Effector CD8-positive, alpha-beta T cell (primary cell): ENCODE data around the gene TMEM42.
"Not testable (repeated sequence)": the region's sequence is repeated elsewhere in the genome, so short reads cannot be mapped to it uniquely, and the experiment has no call there.

Experiments used
- DNase-seq: peaks from one replicate; lab custom pipeline; 2025; lab: John Stamatoyannopoulos, UW
- total RNA-seq, 4 experiments: gene quantifications; one replicate each; lab custom pipeline; 2026; lab: John Stamatoyannopoulos, UW

The TMEM42 gene
- total RNA-seq, result 10.0 to 15.9 (median 12.1) reads per million in 4 experiments

DNA sequence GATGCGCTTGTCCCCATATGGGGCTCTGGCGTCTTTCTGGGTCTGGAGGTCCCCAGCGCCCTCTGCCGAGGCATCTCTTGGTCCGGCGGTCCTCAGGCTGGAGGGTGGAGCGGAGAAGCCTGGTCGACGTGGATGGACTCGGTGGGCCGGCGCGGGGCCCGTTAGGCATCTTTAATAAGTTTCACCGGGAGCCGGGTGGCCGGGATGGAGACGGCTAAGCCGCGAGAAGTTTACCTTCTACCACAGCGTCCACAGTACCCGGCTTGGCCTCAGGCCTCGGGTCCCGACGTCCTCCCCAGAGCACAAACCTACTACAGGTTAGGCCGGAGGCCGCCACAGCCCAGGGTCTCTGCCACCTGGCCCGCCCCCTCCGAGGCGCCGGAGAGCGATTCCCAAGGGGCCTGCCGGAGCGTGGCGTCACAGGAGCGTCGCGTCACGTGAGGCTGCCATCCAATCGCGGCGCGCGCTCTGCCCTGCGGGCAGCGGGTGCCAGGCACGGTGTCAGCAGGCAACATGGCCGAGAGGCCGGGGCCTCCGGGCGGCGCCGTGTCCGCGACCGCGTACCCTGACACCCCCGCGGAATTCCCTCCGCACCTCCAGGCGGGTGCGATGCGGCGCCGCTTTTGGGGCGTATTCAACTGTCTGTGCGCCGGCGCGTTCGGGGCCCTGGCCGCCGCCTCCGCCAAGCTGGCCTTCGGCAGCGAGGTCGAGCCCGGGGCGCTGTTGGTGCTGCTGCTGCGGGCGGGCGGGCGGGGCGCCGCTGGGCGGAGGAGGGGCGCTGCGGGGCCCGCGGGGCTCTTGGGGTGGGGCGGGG, at the start of gene TMEM42:
TMEM42 (plus strand) TSS at position 501 of the 814 bp plus-strand sequence; CDS start at position 514, 13 bp downstream.
- DNase-seq, result peak; percentile 79

DNA sequence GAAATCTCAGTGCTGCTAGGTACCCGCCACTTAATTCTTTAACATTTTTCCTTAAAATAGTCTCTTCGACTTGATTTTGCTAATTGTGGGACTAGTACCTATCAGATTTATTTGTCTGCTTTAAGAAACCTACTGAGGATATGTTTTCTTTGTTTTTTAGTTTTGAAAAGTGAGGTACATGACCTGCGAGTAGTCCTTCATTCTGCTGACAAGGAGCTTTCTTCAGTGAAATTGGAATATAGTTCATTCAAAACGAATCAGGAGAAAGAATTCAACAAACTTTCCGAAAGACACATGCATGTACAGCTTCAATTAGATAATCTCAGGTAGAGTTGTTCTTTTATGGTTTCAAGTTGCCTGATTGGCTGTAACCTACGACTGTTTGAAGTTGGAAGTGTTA, 47.0 kb upstream of the TMEM42 start:
- DNase-seq, result no peak

DNA sequence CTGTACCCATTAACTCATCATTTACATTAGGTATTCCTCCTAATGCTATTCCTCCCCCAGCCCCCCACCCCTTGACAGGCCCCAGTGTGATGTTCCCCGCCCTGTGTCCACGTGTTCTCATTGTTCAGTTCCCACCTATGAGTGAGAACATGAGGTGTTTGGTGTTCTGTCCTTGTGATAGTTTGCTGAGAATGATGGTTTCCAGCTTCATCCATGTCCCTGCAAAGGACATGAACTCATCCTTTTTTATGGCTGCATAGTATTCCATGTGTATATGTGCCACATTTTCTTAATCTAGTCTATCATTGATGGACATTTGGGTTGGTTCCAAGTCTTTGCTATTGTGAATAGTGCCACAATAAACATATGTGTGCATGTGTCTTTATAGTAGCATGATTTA, 45.4 kb upstream of the TMEM42 start:
- DNase-seq, result not testable (repeated sequence)

DNA sequence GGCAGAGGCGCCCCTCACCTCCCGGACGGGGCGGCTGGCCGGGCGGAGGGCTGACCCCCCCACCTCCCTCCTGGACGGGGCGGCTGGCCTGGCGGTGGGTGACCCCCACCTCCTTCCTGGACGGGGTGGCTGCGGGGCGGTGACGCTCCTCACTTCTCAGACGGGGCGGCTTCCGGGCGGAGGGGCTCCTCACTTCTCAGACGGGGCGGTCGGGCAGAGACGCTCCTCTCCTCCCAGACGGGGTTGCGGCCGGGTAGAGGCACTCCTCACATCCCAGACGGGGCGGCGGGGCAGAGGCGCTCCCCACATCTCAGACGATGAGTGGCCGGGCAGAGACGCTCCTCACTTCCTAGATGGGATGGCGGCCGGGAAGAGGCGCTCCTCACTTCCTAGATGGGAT, 40.5 kb upstream of the TMEM42 start:
- DNase-seq, result not testable (repeated sequence)

DNA sequence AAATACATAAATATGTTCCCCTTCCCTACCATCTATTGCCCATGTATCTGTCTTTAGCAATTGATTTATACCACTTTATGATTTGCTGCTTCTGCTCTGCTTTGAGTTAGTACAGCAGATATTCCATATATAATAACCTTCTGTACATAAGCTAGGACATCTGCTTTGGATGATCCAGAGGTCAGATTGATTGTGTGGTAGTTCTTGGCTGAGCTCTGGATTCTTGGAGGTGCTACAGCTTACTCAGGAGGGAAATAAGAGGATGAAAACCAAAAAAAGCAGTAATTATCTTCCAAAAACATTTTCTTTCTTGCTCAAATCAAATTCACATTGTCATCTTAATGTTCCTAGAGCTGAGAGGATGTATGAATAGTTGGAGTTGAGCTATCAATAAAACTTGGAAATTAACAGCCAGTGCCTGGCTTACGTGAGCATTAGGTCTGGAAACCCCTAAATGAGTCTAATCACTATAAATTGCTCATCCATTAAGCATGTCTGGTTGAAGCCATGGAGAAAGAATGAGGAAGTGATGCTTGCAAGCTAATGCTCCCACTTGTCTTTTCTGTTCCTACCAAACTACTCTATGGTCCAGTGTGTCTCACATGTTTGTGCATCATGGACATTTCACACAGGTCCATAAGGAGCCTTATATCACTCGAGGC, 36.3 kb upstream of the TMEM42 start:
- DNase-seq, result no peak

DNA sequence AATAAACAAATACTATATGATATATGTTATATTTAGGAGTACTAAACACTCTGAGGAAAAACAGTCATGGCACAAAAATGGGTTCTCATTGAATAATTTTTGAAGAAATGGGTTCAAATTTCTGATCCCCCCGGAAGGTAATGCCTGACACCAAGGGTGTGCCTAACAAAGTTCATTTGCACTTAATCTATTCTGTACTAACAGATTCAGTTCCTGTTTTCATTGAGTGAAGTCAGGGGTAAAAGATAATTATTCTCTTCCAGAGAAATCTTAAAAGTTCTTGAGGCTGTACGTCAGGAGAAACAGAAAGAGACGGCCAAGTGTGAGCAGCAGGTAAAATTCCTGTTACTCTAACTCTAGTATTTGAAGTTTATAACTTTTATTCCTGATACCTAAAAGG, 34.5 kb upstream of the TMEM42 start:
- no peak for DNase-seq

DNA sequence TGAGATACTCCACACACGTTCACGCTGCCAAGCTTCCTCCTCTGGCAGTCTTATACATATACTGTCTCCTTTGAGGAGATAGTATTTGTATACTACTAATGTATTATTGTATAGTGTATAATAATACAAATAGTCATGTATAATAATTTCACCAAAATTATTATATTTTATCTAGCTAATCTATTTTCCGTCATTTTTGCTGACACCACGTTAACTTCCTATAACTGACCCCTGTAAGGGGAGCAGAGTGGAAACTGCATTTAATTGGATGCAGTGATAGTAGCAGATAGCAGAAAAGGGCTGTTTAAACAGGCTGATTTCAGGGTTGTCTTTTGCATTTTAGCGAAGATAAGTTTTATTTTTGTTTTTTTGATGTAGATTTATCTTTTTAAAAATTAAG, 30.5 kb upstream of the TMEM42 start:
- no peak for DNase-seq

DNA sequence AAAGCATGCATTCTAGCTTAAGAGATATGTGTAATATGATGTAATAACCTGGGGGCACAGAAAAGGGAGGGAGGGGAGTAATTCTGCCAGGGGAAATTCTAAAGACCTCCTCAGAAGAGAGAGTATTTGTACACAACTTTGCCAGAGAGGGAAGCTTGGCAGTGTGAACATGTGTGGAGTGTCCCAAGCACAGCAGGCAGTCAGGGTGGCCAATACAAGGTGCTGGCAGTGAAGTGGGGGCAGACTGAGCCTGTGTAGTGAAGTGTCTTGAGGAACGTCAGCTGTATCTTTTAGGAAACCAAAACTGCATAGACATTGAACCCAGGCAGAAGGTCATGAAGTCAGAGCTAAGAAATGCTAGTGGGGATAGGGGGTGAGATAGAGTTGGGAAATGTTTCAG, 29.7 kb upstream of the TMEM42 start:
- DNase-seq, result no peak

DNA sequence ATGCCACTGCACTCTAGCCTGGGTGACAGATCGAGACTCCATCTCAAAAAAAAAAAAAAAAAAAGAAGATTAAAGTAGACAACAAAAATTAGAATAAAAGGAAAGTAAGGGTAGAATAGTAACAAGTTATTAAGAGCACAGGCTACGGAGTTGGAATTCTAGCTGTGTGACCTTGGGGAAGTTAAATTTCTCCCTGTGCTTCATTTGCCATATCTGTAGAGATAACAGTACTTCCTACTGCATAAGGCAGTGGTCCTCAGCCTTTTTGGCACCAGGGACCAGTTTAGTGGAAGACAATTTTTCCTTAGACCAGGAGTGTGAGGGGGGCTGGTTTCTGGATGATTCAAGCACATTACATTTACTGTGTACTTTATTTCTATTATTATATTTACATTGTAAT, 28.7 kb upstream of the TMEM42 start:
- DNase-seq, result no peak

DNA sequence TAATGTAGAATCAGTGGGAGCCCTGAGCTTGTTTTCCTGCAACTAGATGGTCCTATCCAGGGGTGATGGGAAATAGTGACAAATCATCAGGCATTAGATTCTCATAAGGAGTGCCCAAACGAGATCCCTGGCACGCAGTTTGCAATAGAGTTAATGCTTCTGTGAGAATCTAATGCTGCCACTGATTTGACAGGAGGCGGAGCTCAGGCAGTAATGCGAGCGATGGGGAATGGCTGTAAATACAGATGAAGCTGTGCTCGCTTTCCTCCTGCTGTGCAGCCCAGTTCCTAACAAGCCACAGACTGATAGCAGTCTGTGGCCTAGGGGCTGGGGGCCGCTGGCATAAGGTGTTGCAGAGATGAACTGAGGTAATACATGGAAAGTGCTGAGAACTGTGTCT, 28.3 kb upstream of the TMEM42 start:
- no peak for DNase-seq

DNA sequence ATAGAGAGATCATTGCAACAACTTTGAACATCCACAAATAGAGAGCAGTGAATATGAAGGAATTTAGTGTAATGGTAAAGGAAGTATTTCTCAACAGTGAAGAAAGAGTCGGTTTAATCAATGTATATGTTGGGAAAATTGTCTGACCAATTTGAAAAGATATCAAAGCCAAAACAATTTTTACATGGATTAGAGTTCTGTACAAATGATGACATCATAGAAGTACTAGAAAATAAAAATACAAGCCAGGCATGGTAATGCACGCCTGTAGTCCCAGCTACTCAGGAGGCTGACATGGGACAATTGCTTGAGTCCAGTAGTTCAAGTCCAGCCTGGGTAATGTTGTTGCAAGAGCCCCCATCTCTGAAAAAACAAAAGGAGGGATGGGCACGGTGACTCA, 26.0 kb upstream of the TMEM42 start:
- no peak for DNase-seq

DNA sequence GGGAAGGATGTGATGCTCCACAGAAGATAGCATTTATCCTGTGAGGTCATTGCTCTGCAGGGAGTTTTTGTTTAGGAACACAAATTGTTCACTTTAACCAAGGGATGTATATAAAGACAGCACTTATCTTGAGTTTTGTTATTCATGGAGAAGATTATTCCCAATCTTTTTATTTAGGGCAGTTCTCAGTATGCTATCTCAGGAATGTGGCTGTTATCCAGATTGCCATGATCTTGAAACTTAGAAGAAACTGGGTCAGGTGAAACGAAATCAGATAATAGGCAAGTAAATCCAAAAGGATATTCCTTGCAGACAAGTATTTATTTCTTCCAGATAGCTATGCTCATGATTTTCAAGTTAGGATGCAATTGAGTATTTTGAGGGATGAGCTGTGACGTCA, 19.3 kb upstream of the TMEM42 start:
- DNase-seq, result no peak

DNA sequence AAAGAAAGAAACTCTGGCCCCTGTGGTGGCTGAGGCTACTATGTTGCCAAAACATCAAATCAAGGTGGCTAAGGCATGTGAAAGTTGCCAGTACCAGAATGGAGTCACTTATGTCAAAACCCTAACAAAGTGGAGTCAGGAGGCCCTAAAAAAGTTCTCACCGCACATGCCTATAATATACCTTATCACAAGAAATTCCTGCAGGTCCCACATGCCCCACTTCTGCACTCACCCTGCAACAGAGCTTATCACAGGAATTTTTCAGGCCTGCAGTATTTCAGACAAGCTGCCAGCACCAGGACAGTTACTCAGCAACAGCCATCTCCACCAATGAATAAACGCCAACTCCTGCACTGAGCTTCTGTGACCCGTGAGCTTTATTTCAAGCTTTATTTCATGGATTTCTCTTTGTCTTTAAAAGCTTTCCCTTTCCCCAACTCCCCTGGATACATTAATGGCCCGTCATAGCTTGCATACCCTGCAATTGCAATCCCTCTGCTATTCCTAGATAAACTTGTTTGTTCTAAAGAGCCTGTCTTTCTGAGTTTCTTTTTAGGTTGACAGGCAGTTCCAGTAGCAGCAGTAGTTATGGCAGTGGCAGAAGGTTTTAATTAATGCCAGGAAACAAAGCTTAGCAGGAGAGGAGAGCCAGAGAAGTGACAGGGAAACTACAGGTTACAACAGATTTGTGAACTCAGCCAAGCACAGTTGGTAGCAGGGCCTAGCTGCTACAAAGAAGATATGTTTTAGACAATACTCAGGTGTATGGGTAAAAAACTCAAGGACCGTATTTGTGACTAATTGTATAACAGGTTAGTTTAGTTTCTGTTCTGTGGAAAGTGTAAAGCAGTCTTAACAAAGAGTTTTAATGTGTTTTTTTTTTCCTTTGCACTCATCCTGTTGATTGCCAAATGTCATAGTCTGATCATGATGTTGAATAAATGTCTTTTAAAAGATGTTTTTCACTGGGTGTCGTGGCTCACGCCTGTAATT, 15.9 kb upstream of the TMEM42 start:
- DNase-seq, result no peak

DNA sequence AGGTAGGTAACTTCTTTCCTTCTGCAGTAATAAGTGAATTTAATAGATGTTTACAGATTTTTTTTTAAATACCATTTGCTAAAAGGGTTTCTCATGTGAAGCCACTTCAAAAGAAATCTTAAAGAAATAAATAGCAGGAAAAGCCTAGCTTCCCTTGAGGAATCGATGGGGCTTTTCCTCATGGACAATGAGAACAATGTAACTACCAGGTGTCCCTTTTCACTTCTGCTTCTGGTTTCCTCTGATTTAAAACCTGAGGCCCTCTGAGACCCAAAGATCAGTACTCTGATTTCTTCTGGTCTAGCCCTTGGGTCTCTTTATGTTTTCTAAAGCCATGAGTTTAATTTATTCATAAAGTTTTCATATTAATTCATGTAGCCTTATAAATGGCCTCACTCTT, 13.1 kb upstream of the TMEM42 start:
- DNase-seq, result no peak

DNA sequence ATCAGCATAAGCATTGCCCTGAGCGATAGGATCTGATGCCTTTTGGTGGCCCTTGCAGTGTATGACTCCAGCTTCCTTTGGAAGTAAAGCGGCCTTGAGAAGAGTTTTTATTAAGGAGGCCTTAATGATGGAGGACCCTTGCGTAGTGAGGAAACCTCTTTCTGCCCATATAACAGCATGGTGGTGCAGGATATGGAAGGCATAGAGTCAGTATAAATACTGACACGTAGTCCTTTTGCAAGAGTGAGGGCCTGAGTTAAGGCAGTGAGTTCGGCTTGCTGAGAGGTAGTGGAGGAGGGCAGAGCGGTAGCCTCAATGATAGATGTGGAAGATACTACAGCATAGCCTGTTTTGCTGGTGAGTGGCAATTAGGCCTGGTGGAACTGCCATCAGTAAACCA, 5.0 kb upstream of the TMEM42 start:
- not testable (repeated sequence) for DNase-seq

DNA sequence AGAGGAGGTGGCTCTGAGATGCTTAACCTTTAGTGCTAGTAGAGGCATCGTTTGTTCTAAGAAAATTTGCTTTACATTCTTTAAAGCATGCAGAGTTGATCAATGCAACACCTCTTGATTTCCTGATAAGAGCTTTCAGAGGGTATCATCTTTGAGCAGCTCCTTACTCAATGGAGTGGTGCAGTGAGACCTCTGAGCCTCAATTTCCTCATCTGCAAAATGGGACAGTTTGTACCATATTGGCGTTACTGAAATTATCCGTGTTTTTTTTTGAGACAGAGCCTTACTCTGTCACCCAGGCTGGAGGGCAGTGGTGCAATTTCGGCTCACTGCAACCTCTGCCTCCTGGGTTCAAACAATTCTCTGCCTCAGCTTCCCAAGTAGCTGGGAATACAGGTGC, 1.6 kb upstream of the TMEM42 start:
- DNase-seq, result no peak

DNA sequence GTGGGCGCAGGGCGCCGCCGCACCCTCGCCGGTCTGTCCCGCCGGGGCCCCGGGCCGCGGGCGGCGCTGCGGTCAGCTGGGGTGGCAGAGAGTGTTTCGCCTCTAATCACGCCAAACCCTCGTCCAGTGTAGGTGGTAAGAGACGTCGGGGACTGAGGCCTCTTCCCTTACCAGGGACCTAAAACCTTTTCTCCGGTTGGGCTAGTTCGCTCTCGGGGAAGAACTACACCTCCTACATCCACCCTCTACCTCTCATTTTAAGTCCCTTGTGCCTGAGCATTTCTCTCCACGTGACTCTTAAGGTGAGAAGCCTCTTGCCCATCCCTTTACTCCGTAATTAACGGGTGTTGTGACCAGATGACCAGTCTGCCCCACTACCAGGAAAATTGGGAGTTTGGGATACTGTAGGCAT, 520 bp downstream of the TMEM42 start:
- DNase-seq, result no peak

DNA sequence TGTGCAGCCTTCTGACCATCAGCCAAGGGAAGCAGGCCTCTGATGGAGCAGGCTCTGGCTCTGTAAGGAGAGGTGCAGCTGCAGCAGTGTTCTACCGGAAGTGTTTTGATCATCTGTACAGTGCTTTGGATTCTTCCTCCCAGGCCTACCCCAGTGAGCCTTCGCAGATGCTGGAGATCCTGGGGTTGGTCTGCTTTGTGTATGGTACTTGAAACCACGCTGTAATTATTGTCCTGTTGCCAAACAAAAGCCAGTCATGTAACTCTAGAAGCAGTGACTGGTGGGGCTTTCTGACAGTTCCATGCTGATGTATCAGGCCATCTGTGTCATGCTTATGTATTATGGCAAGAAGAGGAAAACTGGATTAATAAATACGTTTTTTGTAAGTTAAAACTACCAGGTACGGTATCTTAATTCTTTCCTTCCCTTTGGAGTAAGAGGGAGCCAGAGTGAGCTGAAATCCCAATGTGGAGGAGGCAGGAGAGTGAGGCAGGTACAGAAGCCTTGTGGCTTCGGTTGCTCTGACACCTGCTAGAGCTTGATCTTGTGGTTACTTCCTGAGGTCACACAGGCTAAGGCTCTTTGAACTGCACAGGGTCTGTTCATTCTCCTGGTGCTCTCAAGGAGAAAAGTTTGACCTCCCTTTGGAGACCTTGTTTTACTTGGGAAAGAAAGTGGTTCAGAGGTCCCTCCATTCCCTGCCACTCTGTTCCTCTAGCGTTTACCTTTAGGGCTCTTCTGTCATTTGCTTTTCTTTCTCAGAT, 3.7 kb downstream of the TMEM42 start:
- no peak for DNase-seq

DNA sequence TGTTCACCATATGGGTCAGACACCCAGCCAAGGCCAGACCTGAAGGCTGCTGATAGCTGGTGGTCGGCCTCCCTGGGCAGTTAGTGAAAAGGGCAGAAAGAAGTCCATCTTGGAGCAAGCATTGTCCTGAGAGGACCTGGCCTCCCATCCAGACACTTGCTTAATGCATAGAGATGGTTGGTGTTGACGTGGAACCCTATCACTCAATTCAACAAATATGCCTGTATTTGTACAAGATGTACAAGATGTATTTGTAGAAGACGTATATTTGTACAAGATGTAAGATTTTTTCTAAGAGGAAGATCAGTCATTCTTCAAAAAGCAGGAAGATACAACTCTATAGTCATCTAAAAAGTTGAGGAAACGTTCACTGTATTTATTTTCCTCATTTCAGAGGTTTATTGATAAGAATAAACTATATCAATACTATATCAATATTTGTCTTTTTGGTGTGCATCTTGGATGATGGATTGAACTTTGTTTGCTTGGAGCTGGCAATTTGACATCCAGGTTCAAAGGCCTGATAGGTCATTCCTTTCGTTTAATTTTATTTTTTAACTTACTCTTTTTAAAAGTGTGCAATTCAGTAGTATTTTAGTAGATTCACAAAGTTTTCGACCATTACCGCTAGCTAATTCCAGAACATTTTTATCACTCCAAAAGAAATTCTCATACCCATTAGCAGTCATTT, 5.9 kb downstream of the TMEM42 start:
- no peak for DNase-seq

DNA sequence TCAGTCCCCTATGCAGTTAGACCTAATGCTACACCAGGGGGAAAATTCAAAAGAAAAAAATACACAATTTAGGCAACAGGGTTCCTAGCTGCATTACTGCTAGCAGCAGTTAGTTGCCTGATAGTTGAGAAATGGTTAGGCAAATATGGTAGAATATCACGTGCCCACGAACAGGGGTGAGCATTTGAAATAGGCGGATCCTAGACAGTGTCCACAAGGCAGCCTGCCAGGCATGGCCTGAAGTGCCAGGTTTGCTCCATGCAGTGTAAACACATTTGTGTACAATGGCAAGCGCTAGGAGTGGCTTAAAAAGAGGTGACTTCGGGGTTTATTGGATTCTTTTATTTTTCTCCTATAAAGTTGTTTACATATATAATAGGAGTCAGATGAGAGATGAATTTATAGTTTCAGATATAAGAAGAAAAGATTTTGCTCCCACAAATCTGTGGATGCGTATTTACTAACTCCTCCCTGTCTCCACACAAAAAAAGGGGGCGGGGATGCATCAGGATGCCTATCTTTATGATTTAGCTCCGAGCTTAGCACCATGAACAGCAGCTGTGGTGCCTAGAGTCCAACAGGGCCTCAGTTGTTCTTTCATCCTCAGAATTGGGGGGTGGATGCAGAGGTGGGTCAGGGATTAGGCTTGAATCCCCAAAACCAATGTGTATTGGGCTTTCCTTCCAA, 8.8 kb downstream of the TMEM42 start:
- DNase-seq, result no peak
